Caco-2 (cell line): ENCODE measurements around the gene CDH16. TPM values are rescaled to one million over a fixed set of nuclear protein-coding genes. Genes with fewer than 3 reads are reported as not detected.

Experiments
- BruUV-seq: library from RNA; stranded (reverse); fragments of 400-500 nt; replicated peaks from 2 replicates; lab custom pipeline; 2021; lab: Mats Ljungman, UMichigan
- CTCF ChIA-PET: fragments of 300-600 bp; sonication (Branson Sonifier 250); formaldehyde crosslinking; loops from one replicate; lab custom pipeline; 2022; ENCODE audit warnings: antibody characterized with exemption; lab: Charles Lee
- POLR2A ChIA-PET: fragments of 300-600 bp; sonication (Branson Sonifier 250); formaldehyde crosslinking; loops from one replicate; lab custom pipeline; 2022; ENCODE audit warnings: antibody characterized with exemption; lab: Charles Lee
- DNase-seq, 2 experiments: peaks; one replicate each; pipeline versions ENCODE4 v3.0.0 to v3.0.0-alpha.2; 2020 to 2022
- H3K27me3 ChIP-seq: replicated peaks from 2 replicates; pipeline ENCODE4 v1.6.0; 2011; ENCODE audit warnings: low read length; ENCODE audit not compliant: control insufficient read depth, insufficient read depth
- H3K36me3 ChIP-seq: 2 replicates; pipeline ENCODE4 v1.5.1; 2011; ENCODE audit warnings: low read length; ENCODE audit not compliant: control insufficient read depth, insufficient read depth
- H3K4me1 ChIP-seq: fragments of 250-450 bp; sonication (Bioruptor Pico); 2 replicates; pipeline ENCODE4 v1.5.1; 2020; ENCODE audit warnings: mild to moderate bottlenecking
- H3K4me3 ChIP-seq: 2 replicates; pipeline ENCODE4 v1.5.1; 2011; ENCODE audit warnings: low read depth, mild to moderate bottlenecking, control low read depth, low read length
- H3K9me3 ChIP-seq: fragments of 250-450 bp; sonication (Bioruptor Pico); 2 replicates; pipeline ENCODE4 v1.5.1; 2020; ENCODE audit warnings: mild to moderate bottlenecking, moderate library complexity
- H3K27ac Mint-ChIP-seq: one replicate; pipeline ENCODE4 v1.8.0; 2022; ENCODE audit warnings: mixed read lengths; ENCODE audit not compliant: unreplicated experiment
- H3K27me3 Mint-ChIP-seq: one replicate; pipeline ENCODE4 v1.8.0; 2022; ENCODE audit warnings: mixed read lengths; ENCODE audit not compliant: insufficient read depth, unreplicated experiment
- H3K36me3 Mint-ChIP-seq: one replicate; pipeline ENCODE4 v1.8.0; 2022; ENCODE audit warnings: mild to moderate bottlenecking, mixed read lengths; ENCODE audit not compliant: insufficient read depth, unreplicated experiment
- H3K4me1 Mint-ChIP-seq: one replicate; pipeline ENCODE4 v1.8.0; 2022; ENCODE audit warnings: low read depth, mixed read lengths; ENCODE audit not compliant: unreplicated experiment
- H3K4me3 Mint-ChIP-seq: one replicate; pipeline ENCODE4 v1.8.0; 2022; ENCODE audit warnings: mild to moderate bottlenecking, moderate library complexity, mixed read lengths; ENCODE audit not compliant: unreplicated experiment
- H3K9me3 Mint-ChIP-seq: one replicate; pipeline ENCODE4 v1.8.0; 2022; ENCODE audit warnings: mixed read lengths; ENCODE audit not compliant: unreplicated experiment
- intact Hi-C: fragments of 100-400 bp; cut with micrococcal nuclease; formaldehyde crosslinking; loops from one replicate; pipeline ENCODE4 v1.10.0; 2022; ENCODE audit not compliant: unreplicated experiment
- total RNA-seq: library from RNA; stranded (reverse); gene quantifications from 2 replicates; pipeline ENCODE4 v1.2.3, GENCODE V29; 2022
- TF ChIP-seq, protein P1 (sequence below), 2 experiments: fragments of 200-600 bp in 1 of 2; IDR thresholded peaks; 1 replicate in 1 of 2; 2 replicates in 1 of 2; pipeline versions ENCODE4 v1.5.1 to v1.8.0; 2011 to 2022; ENCODE audit warnings: antibody characterized with exemption in 1 of 2, control low read depth in 1 of 2, inconsistent platforms in 1 of 2, low read depth in 1 of 2, low read length in 1 of 2, mild to moderate bottlenecking in 1 of 2, moderate library complexity in 1 of 2; ENCODE audit not compliant: insufficient read depth in 1 of 2, severe bottlenecking in 1 of 2, unreplicated experiment in 1 of 2

Gene CDH16
- total RNA-seq, 1 experiment from 2014 or later = 0.48 TPM

DNA sequence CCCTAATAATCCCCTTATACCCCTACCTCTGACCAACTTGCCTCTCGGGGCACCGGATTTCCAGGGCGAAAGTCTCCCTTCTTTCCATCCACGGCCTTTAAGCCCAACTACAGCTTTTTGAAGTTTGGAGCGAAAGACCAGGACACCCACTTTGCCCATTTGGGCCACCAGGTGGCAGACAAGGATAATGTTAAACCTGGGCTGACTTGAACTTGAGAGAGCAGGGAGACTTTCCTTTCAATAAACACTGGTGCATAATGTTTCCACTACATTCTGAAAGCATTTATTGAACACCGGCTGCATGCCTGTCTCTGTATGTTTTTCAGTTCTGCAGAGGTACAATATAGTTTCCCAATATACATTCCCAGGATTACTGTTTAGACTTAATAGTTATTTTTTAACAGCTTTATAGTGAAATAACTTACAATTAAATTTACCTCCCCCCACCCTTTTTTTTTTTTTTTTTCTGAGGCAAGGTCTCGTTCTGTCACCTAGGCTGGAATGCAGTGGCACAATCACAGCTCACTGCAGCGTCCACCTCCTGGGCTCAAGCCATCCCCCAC, 35.5 kb upstream of the CDH16 start:
- Histone ChIP-seq H3K27me3 (no peaks in the 10 kb centered on the region), H3K4me3 (no peak overlapping the region), H3K9me3 (no peaks in the 10 kb centered on the region), H3K36me3 (no peaks in the 10 kb centered on the region), H3K4me1 (peaks cover 17% of the 10 kb centered on the region)
- TF ChIP-seq, protein P1, sequence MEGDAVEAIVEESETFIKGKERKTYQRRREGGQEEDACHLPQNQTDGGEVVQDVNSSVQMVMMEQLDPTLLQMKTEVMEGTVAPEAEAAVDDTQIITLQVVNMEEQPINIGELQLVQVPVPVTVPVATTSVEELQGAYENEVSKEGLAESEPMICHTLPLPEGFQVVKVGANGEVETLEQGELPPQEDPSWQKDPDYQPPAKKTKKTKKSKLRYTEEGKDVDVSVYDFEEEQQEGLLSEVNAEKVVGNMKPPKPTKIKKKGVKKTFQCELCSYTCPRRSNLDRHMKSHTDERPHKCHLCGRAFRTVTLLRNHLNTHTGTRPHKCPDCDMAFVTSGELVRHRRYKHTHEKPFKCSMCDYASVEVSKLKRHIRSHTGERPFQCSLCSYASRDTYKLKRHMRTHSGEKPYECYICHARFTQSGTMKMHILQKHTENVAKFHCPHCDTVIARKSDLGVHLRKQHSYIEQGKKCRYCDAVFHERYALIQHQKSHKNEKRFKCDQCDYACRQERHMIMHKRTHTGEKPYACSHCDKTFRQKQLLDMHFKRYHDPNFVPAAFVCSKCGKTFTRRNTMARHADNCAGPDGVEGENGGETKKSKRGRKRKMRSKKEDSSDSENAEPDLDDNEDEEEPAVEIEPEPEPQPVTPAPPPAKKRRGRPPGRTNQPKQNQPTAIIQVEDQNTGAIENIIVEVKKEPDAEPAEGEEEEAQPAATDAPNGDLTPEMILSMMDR (IDR thresholded peaks at IDR 0.05; ENCODE audit: insufficient read depth in 1 of 2, low read depth in 1 of 2, low read length in 1 of 2, severe bottlenecking in 1 of 2, unreplicated experiment in 1 of 2) = peak; percentile 88 to 90
- Mint-ChIP-seq H3K36me3 (no peaks in the 10 kb centered on the region), H3K27ac (peak overlapping the region; percentile 72), H3K9me3 (peaks cover 7% of the 10 kb centered on the region), H3K4me3 (peak overlapping the region; percentile 50), H3K27me3 (no peaks in the 10 kb centered on the region), H3K4me1 (peaks cover 15% of the 10 kb centered on the region)
- ChIA-PET POLR2A (interaction anchor here (0.6 kb wide), 1 partner anchor 224 kb away, joined by 5 read pairs; no protein-coding TSS in a partner anchor), CTCF (interaction anchor here (0.6 to 1.3 kb wide), 21 partner anchors 10 to 560 kb away, joined by 3 to 11 read pairs (median 3); partner anchors contain the start of genes CIAO2B, FBXL8, NAE1 and TRADD)
- DNase-seq = peak; percentile 81 to 88
- no TSS peak for BruUV-seq
- intact Hi-C loops = loop anchor here (1.0 to 2.0 kb wide), 5 partner anchors 23 to 231 kb away; partner anchors contain the start of gene B3GNT9

DNA sequence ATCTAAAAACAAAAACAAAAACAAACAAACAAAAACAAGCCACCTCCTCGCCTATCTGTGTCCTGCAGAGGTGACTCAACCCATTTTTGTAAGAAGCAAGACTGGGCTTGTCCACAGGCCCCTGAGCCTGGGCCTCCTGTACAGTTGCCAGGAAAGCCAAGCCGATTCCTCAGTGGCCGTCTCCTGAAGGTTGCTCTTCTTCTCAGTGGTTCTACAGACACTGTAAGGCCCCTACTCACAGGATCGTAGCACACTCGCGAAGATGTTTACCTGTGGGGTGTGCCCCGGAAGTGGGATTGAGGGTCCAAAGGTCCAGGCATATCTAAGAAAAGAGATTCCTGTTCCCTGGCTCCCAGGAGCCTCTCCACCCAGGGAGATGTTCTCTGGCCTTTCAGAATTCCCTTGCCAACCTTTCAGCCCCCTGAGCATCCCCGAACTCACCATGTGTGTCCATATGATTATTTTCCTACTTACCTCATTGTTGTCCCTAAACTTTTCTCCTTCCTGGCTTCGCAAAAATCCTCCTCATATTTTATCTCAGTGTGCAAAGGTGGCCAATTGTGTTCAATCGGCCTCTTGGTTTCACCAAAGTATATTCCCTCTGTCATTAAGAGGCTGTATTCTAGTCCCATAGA, 34.9 kb upstream of the CDH16 start:
- Histone ChIP-seq H3K4me3 (no peak overlapping the region), H3K4me1 (peaks cover 17% of the 10 kb centered on the region), H3K27me3 (no peaks in the 10 kb centered on the region), H3K9me3 (no peaks in the 10 kb centered on the region), H3K36me3 (no peaks in the 10 kb centered on the region)
- intact Hi-C loops = loop anchor here (1.0 to 2.0 kb wide), 5 partner anchors 24 to 232 kb away; partner anchors contain the start of gene B3GNT9
- BruUV-seq = no TSS peak
- Mint-ChIP-seq H3K9me3 (peaks cover 7% of the 10 kb centered on the region), H3K27me3 (no peaks in the 10 kb centered on the region), H3K27ac (peak overlapping the region; percentile 72), H3K36me3 (no peaks in the 10 kb centered on the region), H3K4me3 (peak overlapping the region; percentile 50), H3K4me1 (peaks cover 15% of the 10 kb centered on the region)
- CTCF ChIA-PET = interaction anchor here (0.6 to 1.3 kb wide), 21 partner anchors 7 to 316 kb away, joined by 3 to 11 read pairs (median 3); partner anchors contain the start of genes CES3, CIAO2B, FBXL8 and NAE1
- TF ChIP-seq, protein P1 (IDR thresholded peaks at IDR 0.05; ENCODE audit: insufficient read depth in 1 of 2, low read depth in 1 of 2, low read length in 1 of 2, severe bottlenecking in 1 of 2, unreplicated experiment in 1 of 2) = no peak
- POLR2A ChIA-PET = interaction anchor here (0.6 kb wide), 1 partner anchor 225 kb away, joined by 5 read pairs; no protein-coding TSS in a partner anchor
- peak; percentile 44 to 73 for DNase-seq

DNA sequence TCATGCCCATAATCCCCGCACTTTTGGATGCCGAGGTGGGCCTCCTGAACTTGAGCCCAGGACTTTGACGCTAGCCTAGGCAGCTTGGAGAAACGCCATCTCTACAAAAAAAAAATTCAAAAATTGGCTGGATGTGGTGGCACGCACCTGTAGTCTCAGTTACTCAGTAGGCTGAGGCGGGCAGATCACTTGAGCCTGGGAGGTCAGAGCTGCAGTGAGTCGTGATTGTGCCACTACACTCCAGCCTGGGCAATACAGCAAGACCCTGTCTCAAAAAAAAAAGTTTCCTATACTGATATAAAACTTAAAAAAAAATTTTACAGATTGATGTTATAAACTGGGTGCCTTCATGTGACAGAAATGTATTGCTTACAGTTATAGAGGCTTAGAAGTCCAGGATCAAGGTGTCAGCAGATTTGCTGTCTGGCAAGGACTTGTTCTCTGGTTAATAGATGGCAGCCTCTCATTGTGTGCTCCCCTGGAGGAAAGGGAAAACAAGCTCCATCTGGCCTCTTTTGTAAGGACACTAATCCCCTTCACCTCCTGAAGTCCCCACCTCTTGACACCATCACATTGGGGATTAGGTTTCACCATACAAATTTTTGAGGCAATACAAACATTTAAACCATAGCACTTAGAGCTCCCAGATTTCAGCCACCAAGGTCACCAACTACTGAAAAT, 33.9 kb upstream of the CDH16 start:
- POLR2A ChIA-PET = no interaction called here
- Mint-ChIP-seq H3K36me3 (no peaks in the 10 kb centered on the region), H3K4me3 (no peak overlapping the region), H3K9me3 (peaks cover 7% of the 10 kb centered on the region), H3K27ac (peak overlapping the region; percentile 72), H3K4me1 (peaks cover 15% of the 10 kb centered on the region), H3K27me3 (no peaks in the 10 kb centered on the region)
- TSS peak; percentile 53 for BruUV-seq
- CTCF ChIA-PET = interaction anchor here (0.5 to 1.2 kb wide), 3 partner anchors 8 to 57 kb away, joined by 3 to 5 read pairs (median 3); partner anchors contain the start of gene CES3
- Histone ChIP-seq H3K4me1 (peaks cover 17% of the 10 kb centered on the region), H3K27me3 (no peaks in the 10 kb centered on the region), H3K9me3 (no peaks in the 10 kb centered on the region), H3K4me3 (no peak overlapping the region), H3K36me3 (no peaks in the 10 kb centered on the region)
- TF ChIP-seq, protein P1 (IDR thresholded peaks at IDR 0.05; ENCODE audit: insufficient read depth in 1 of 2, low read depth in 1 of 2, low read length in 1 of 2, severe bottlenecking in 1 of 2, unreplicated experiment in 1 of 2) = no peak
- no peak for DNase-seq
- intact Hi-C loops = no loop called here
